Neural progenitor cell (in vitro differentiated cells): ENCODE results near the gene PLCL1. TPM values are rescaled to one million over a fixed set of nuclear protein-coding genes. Genes with fewer than 3 reads are reported as not detected.

Experiments used
- DNase-seq: peaks from one replicate; pipeline ENCODE4 v3.0.0-alpha.2; 2016; ENCODE audit warnings: low spot score
- H2AFZ ChIP-seq: fragments of 200-600 bp; sonication (generic); replicated peaks from 2 replicates; pipeline ENCODE4 v1.6.1; 2016; ENCODE audit warnings: antibody characterized with exemption
- H3F3A ChIP-seq: fragments of 200-600 bp; sonication (generic); 2 replicates; pipeline ENCODE4 v1.6.1; 2016; ENCODE audit warnings: antibody characterized with exemption, low read depth
- H3K27ac ChIP-seq: fragments of 200-600 bp; sonication (generic); 2 replicates; pipeline ENCODE4 v1.5.1; 2016; ENCODE audit warnings: mild to moderate bottlenecking
- H3K27me3 ChIP-seq: fragments of 200-600 bp; sonication (generic); 2 replicates; pipeline ENCODE4 v1.6.1; 2016; ENCODE audit warnings: mild to moderate bottlenecking, moderate library complexity
- H3K36me3 ChIP-seq: fragments of 200-600 bp; sonication (generic); 2 replicates; pipeline ENCODE4 v1.5.1; 2016
- H3K4me1 ChIP-seq: fragments of 200-600 bp; sonication (generic); 2 replicates; pipeline ENCODE4 v1.6.1; 2016; ENCODE audit warnings: mixed run types
- H3K4me2 ChIP-seq: fragments of 200-600 bp; sonication (generic); 2 replicates; pipeline ENCODE4 v1.6.1; 2016
- H3K4me3 ChIP-seq: fragments of 200-600 bp; sonication (generic); 2 replicates; pipeline ENCODE4 v1.5.1; 2016
- H3K79me2 ChIP-seq: fragments of 200-600 bp; sonication (generic); 2 replicates; pipeline ENCODE4 v1.6.1; 2016; ENCODE audit warnings: low read depth
- H3K9ac ChIP-seq: fragments of 200-600 bp; sonication (generic); 2 replicates; pipeline ENCODE4 v1.6.1; 2016
- H3K9me3 ChIP-seq: fragments of 200-600 bp; sonication (generic); 2 replicates; pipeline ENCODE4 v1.5.1; 2016; ENCODE audit warnings: low read depth
- H4K20me1 ChIP-seq: fragments of 200-600 bp; sonication (generic); 2 replicates; pipeline ENCODE4 v1.6.1; 2016; ENCODE audit warnings: low read depth
- H3K27ac Mint-ChIP-seq: 3 replicates; pipeline ENCODE4 v1.8.0; 2021; ENCODE audit warnings: mixed read lengths
- H3K27me3 Mint-ChIP-seq: 2 replicates; pipeline ENCODE4 v1.8.0; 2022; ENCODE audit warnings: low read depth, mild to moderate bottlenecking, inconsistent platforms, moderate library complexity, mixed read lengths; ENCODE audit not compliant: insufficient read depth
- H3K36me3 Mint-ChIP-seq: 3 replicates; pipeline ENCODE4 v1.8.0; 2021; ENCODE audit warnings: mixed read lengths
- H3K4me1 Mint-ChIP-seq: 3 replicates; pipeline ENCODE4 v1.8.0; 2021; ENCODE audit warnings: mixed read lengths
- H3K4me3 Mint-ChIP-seq: 3 replicates; pipeline ENCODE4 v1.8.0; 2021; ENCODE audit warnings: mild to moderate bottlenecking, moderate library complexity, mixed read lengths
- H3K9me3 Mint-ChIP-seq: 3 replicates; pipeline ENCODE4 v1.8.0; 2020; ENCODE audit warnings: mixed read lengths
- CTCF ChIP-seq: fragments of 200-600 bp; sonication (generic); IDR thresholded peaks from 2 replicates; pipeline ENCODE4 v1.5.1; 2017; ENCODE audit warnings: antibody characterized with exemption, mild to moderate bottlenecking
- EZH2 ChIP-seq: fragments of 200-600 bp; sonication (generic); IDR thresholded peaks from 2 replicates; pipeline ENCODE4 v1.6.1; 2017; ENCODE audit warnings: antibody characterized with exemption, mild to moderate bottlenecking, moderate library complexity
- EZH2phosphoT487 ChIP-seq: fragments of 200-600 bp; sonication (generic); IDR thresholded peaks from 2 replicates; pipeline ENCODE4 v1.6.1; 2017; ENCODE audit warnings: antibody characterized with exemption
- total RNA-seq: library from RNA; depleted of rRNA; stranded (reverse); fragments of >200 nt; gene quantifications from 2 replicates; pipeline ENCODE4 v1.2.3, GENCODE V29; 2015; ENCODE audit warnings: low replicate concordance

PLCL1 gene
- total RNA-seq, 1 donor from 2014 or later: 0.41 TPM

- H3K4me3 ChIP-seq: no peak overlapping the region
- no peaks in the 10 kb centered on the region for H3K27me3 ChIP-seq
- TF ChIP-seq EZH2phosphoT487: no peak
- TF ChIP-seq CTCF: no peak
- no peak for TF ChIP-seq EZH2
- H3K79me2 ChIP-seq: no peaks in the 10 kb centered on the region
- H2AFZ ChIP-seq: no peak overlapping the region
- no peaks in the 10 kb centered on the region for H3K4me1 Mint-ChIP-seq
- no peak overlapping the region for H3K4me2 ChIP-seq
- no peaks in the 10 kb centered on the region for H3K36me3 Mint-ChIP-seq
- H3K9me3 Mint-ChIP-seq: peaks cover 2% of the 10 kb centered on the region
- no peaks in the 10 kb centered on the region for H3F3A ChIP-seq
- no peaks in the 10 kb centered on the region for H3K36me3 ChIP-seq
- no peaks in the 10 kb centered on the region for H3K4me1 ChIP-seq
- H3K27ac ChIP-seq: no peak overlapping the region
- no peaks in the 10 kb centered on the region for H3K9me3 ChIP-seq
- no peak for DNase-seq
- no peak overlapping the region for H3K9ac ChIP-seq
- H3K27ac Mint-ChIP-seq: no peak overlapping the region
- H4K20me1 ChIP-seq: no peaks in the 10 kb centered on the region
- H3K4me3 Mint-ChIP-seq: no peak overlapping the region
- H3K27me3 Mint-ChIP-seq: no peaks in the 10 kb centered on the region
Observed at GRCh38 chr2:197990356-197990755, 186.0 kb downstream of the PLCL1 start.

- no peak for DNase-seq
- H3K9me3 Mint-ChIP-seq: peaks cover 2% of the 10 kb centered on the region
- Histone ChIP-seq H2AFZ (no peak overlapping the region), H3K9me3 (no peaks in the 10 kb centered on the region), H3K4me1 (no peaks in the 10 kb centered on the region), H3K27me3 (no peaks in the 10 kb centered on the region), H3K4me3 (no peak overlapping the region), H3K4me2 (no peak overlapping the region), H3K36me3 (no peaks in the 10 kb centered on the region), H3K27ac (no peak overlapping the region), H3K9ac (no peak overlapping the region), H3F3A (no peaks in the 10 kb centered on the region), H3K79me2 (no peaks in the 10 kb centered on the region), H4K20me1 (no peaks in the 10 kb centered on the region)
- peak overlapping the region; percentile 6 for H3K4me3 Mint-ChIP-seq
- H3K36me3 Mint-ChIP-seq: no peaks in the 10 kb centered on the region
- TF ChIP-seq CTCF (no peak), EZH2phosphoT487 (no peak), EZH2 (no peak)
- no peaks in the 10 kb centered on the region for H3K27me3 Mint-ChIP-seq
- no peak overlapping the region for H3K27ac Mint-ChIP-seq
- no peaks in the 10 kb centered on the region for H3K4me1 Mint-ChIP-seq
Observed at GRCh38 chr2:197992482-197993133, 188.2 kb downstream of the PLCL1 start.

- Mint-ChIP-seq H3K27me3 (no peaks in the 10 kb centered on the region), H3K27ac (no peak overlapping the region), H3K4me3 (no peak overlapping the region), H3K36me3 (no peaks in the 10 kb centered on the region), H3K4me1 (no peaks in the 10 kb centered on the region), H3K9me3 (peaks cover 2% of the 10 kb centered on the region)
- Histone ChIP-seq H3K9ac (no peak overlapping the region), H3K4me3 (no peak overlapping the region), H3K4me1 (no peaks in the 10 kb centered on the region), H4K20me1 (no peaks in the 10 kb centered on the region), H3K27ac (no peak overlapping the region), H3K4me2 (no peak overlapping the region), H3K9me3 (no peaks in the 10 kb centered on the region), H3K36me3 (no peaks in the 10 kb centered on the region), H2AFZ (no peak overlapping the region), H3F3A (no peaks in the 10 kb centered on the region), H3K27me3 (no peaks in the 10 kb centered on the region), H3K79me2 (no peaks in the 10 kb centered on the region)
- no peak for TF ChIP-seq CTCF
- no peak for TF ChIP-seq EZH2phosphoT487
- no peak for TF ChIP-seq EZH2
- DNase-seq: no peak
Observed at GRCh38 chr2:197993363-197993762, 189.0 kb downstream of the PLCL1 start.
